ENCODE data around the gene SLX4.

The SLX4 gene

GRCh38 chr16:3578610-3579551 is 32.5 kb downstream of the SLX4 start:
- no peak for FAIRE-seq

GRCh38 chr16:3578121-3578520 is 33.3 kb downstream of the SLX4 start:
- FAIRE-seq: no peak

- no peak for FAIRE-seq
Observed at GRCh38 chr16:3577302-3577752, 34.1 kb downstream of the SLX4 start, which contains the start of gene NLRC3. TSS of gene NLRC3 (minus strand) at chr16:3577403. CDS start at chr16:3565036, 12,367 bp downstream.

- no peak for FAIRE-seq
Observed at GRCh38 chr16:3576211-3576610, 35.2 kb downstream of the SLX4 start.

GRCh38 chr16:3575491-3575890 is 35.9 kb downstream of the SLX4 start:
- no peak for FAIRE-seq

GRCh38 chr16:3574195-3574594 is 37.2 kb downstream of the SLX4 start:
- no peak for FAIRE-seq

- no peak for FAIRE-seq
Observed at GRCh38 chr16:3573146-3573815, 38.1 kb downstream of the SLX4 start.

GRCh38 chr16:3570420-3571062 is 40.9 kb downstream of the SLX4 start:
- FAIRE-seq: no peak

- FAIRE-seq: no peak
Observed at GRCh38 chr16:3569851-3570250, 41.6 kb downstream of the SLX4 start.

- no peak for FAIRE-seq
Observed at GRCh38 chr16:3566990-3567389, 44.4 kb downstream of the SLX4 start.

GRCh38 chr16:3564889-3565141 is 46.6 kb downstream of the SLX4 start:
- FAIRE-seq: no peak

GRCh38 chr16:3564130-3564888 is 47.1 kb downstream of the SLX4 start:
- FAIRE-seq: no peak

- FAIRE-seq: no peak
Observed at GRCh38 chr16:3562914-3563480, 48.4 kb downstream of the SLX4 start.

- no peak for FAIRE-seq
Observed at GRCh38 chr16:3561626-3562025, 49.8 kb downstream of the SLX4 start.

- FAIRE-seq: no peak
Observed at GRCh38 chr16:3554351-3554928, 57.0 kb downstream of the SLX4 start.

- no peak for FAIRE-seq
Observed at GRCh38 chr16:3553138-3553923, 58.1 kb downstream of the SLX4 start.

- no peak for FAIRE-seq
Observed at GRCh38 chr16:3550851-3551847, 60.3 kb downstream of the SLX4 start.

GRCh38 chr16:3549906-3550305 is 61.5 kb downstream of the SLX4 start:
- FAIRE-seq: no peak

GRCh38 chr16:3548859-3549258 is 62.5 kb downstream of the SLX4 start:
- no peak for FAIRE-seq

GRCh38 chr16:3548445-3548844 is 63.0 kb downstream of the SLX4 start:
- FAIRE-seq: no peak

All from TTC549 (cell line).